A673 (cell line): ENCODE results near the gene SP6. TPM values are rescaled to one million over a fixed set of nuclear protein-coding genes. Genes with fewer than 3 reads are reported as not detected.

Experiments used
- BruUV-seq: library from RNA; stranded (reverse); fragments of 400-500 nt; replicated peaks from 2 replicates; lab custom pipeline; 2021; lab: Mats Ljungman, UMichigan
- CTCF ChIA-PET: fragments of 300-600 bp; sonication (Branson Sonifier 250); formaldehyde crosslinking; loops from one replicate; lab custom pipeline; 2022; ENCODE audit warnings: antibody characterized with exemption; lab: Charles Lee
- POLR2A ChIA-PET: fragments of 300-600 bp; sonication (Branson Sonifier 250); formaldehyde crosslinking; loops from one replicate; lab custom pipeline; 2022; ENCODE audit warnings: antibody characterized with exemption; ENCODE audit not compliant: low non-redundant PET; lab: Charles Lee
- DNase-seq: peaks from one replicate; pipeline ENCODE4 v3.0.0-alpha.2; 2015; ENCODE audit warnings: low spot score
- H3K27ac ChIP-seq: fragments of 200-600 bp; sonication (generic); 2 replicates; pipeline ENCODE4 v1.5.1; 2016; ENCODE audit warnings: mixed run types, low read depth, mild to moderate bottlenecking, mixed read lengths, antibody characterized with exemption, low read length; ENCODE audit not compliant: poor library complexity, severe bottlenecking
- H3K27me3 ChIP-seq: fragments of 200-600 bp; sonication (generic); replicated peaks from 2 replicates; pipeline ENCODE4 v1.6.1; 2017; ENCODE audit warnings: mixed run types, low read depth, mild to moderate bottlenecking, mixed read lengths, antibody characterized with exemption, low read length; ENCODE audit not compliant: insufficient read depth, poor library complexity
- H3K36me3 ChIP-seq: fragments of 200-600 bp; sonication (generic); 2 replicates; pipeline ENCODE4 v1.6.1; 2016; ENCODE audit warnings: mixed run types, mild to moderate bottlenecking, mixed read lengths, antibody characterized with exemption, low read length; ENCODE audit not compliant: insufficient read depth, poor library complexity, severe bottlenecking
- H3K4me1 ChIP-seq: fragments of 200-600 bp; sonication (generic); 2 replicates; pipeline ENCODE4 v1.6.1; 2017; ENCODE audit warnings: mixed run types, mild to moderate bottlenecking, mixed read lengths, antibody characterized with exemption, low read length; ENCODE audit not compliant: insufficient read depth, poor library complexity, severe bottlenecking
- H3K4me3 ChIP-seq: fragments of 200-600 bp; sonication (generic); 2 replicates; pipeline ENCODE4 v1.5.1; 2016; ENCODE audit warnings: low read depth, mixed run types, mild to moderate bottlenecking, mixed read lengths, low read length; ENCODE audit not compliant: poor library complexity, severe bottlenecking
- H3K9me3 ChIP-seq: fragments of 200-600 bp; sonication (generic); 2 replicates; pipeline ENCODE4 v1.6.1; 2016; ENCODE audit warnings: mixed run types, low read depth, mild to moderate bottlenecking, mixed read lengths, antibody characterized with exemption, low read length; ENCODE audit not compliant: poor library complexity, severe bottlenecking
- EZH2 ChIP-seq: fragments of 200-600 bp; sonication (generic); IDR thresholded peaks from 2 replicates; pipeline ENCODE4 v1.6.1; 2017; ENCODE audit warnings: borderline replicate concordance, low read depth, mild to moderate bottlenecking, mixed read lengths, antibody characterized with exemption, low read length; ENCODE audit not compliant: poor library complexity, severe bottlenecking
- intact Hi-C: fragments of 100-400 bp; cut with micrococcal nuclease; formaldehyde crosslinking; loops from one replicate; pipeline ENCODE4 v1.10.0; 2022; ENCODE audit not compliant: unreplicated experiment
- total RNA-seq: library from RNA; stranded (reverse); gene quantifications from 2 replicates; pipeline ENCODE4 v1.2.3, GENCODE V29; 2021
- TF ChIP-seq, protein P1 (sequence below): fragments of 300-800, 200-600 bp; sonication (generic); conservative IDR thresholded peaks from 2 replicates; pipeline ENCODE4 v1.5.1; 2017; ENCODE audit warnings: low read depth, mild to moderate bottlenecking, antibody characterized with exemption, low read length, moderate library complexity, mixed read lengths

Gene SP6
- total RNA-seq, 1 experiment from 2014 or later: 0.15 TPM

DNA sequence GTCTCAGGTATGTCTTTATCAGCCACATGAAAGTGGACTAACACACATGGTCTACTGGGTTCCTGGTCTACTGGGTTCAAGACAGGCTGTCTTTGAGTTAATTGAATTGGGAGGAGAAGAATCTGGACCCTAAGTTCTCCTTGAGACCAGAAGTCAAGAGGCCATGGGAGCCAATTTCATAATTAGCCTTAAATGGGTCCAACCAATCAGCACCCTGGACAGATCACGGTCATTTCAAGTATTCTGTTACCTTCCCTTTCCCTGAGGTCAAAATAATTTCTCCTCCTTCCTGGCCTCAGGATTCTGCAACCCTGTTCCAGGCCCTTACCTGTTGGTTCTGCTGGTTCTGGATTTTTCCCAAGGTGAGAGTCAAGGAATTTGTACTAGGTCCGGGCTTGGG lies 53.2 kb downstream of the SP6 start:
- POLR2A ChIA-PET: no interaction called here
- no peak for TF ChIP-seq EZH2
- TF ChIP-seq, protein P1, sequence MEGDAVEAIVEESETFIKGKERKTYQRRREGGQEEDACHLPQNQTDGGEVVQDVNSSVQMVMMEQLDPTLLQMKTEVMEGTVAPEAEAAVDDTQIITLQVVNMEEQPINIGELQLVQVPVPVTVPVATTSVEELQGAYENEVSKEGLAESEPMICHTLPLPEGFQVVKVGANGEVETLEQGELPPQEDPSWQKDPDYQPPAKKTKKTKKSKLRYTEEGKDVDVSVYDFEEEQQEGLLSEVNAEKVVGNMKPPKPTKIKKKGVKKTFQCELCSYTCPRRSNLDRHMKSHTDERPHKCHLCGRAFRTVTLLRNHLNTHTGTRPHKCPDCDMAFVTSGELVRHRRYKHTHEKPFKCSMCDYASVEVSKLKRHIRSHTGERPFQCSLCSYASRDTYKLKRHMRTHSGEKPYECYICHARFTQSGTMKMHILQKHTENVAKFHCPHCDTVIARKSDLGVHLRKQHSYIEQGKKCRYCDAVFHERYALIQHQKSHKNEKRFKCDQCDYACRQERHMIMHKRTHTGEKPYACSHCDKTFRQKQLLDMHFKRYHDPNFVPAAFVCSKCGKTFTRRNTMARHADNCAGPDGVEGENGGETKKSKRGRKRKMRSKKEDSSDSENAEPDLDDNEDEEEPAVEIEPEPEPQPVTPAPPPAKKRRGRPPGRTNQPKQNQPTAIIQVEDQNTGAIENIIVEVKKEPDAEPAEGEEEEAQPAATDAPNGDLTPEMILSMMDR: no peak
- peaks cover 6% of the 10 kb centered on the region for H3K27me3 ChIP-seq
- DNase-seq: no peak
- BruUV-seq: no TSS peak
- H3K9me3 ChIP-seq: no peaks in the 10 kb centered on the region
- intact Hi-C loops: no loop called here
- CTCF ChIA-PET: interaction anchor here (0.6 kb wide), 1 partner anchor 45 kb away, joined by 5 read pairs; no protein-coding TSS in a partner anchor
- H3K4me1 ChIP-seq: no peaks in the 10 kb centered on the region
- H3K36me3 ChIP-seq: no peaks in the 10 kb centered on the region
- no peak overlapping the region for H3K27ac ChIP-seq
- H3K4me3 ChIP-seq: no peak overlapping the region

Other genes with a start within 250 kb of the SP6 start
- gene KPNB1, start 201.2 kb downstream of the SP6 start, total RNA-seq: 429 and 452 TPM in 2 replicates
- gene TBKBP1, start 157.0 kb downstream of the SP6 start, total RNA-seq: 21.1 and 25.3 TPM in 2 replicates
- not detected in 2 replicates for gene TBX21, start 117.9 kb downstream of the SP6 start, total RNA-seq
- gene OSBPL7, start 29.4 kb downstream of the SP6 start, total RNA-seq: 9.1 TPM in 2 replicates
- 30.5 and 42.0 TPM in 2 replicates for gene MRPL10, start 19.6 kb downstream of the SP6 start, total RNA-seq
- 1.1 and 1.3 TPM in 2 replicates for gene LRRC46, start 19.5 kb downstream of the SP6 start, total RNA-seq
- 6.2 and 11.2 TPM in 2 replicates for gene SCRN2, start 9.9 kb downstream of the SP6 start, total RNA-seq
- 19.5 and 29.1 TPM in 2 replicates for gene SP2, start 45.1 kb upstream of the SP6 start, total RNA-seq
- gene PNPO, start 90.4 kb upstream of the SP6 start, total RNA-seq: 12.3 and 14.6 TPM in 2 replicates
- not detected in 2 replicates for gene PRR15L, start 106.7 kb upstream of the SP6 start, total RNA-seq
- 172 and 204 TPM in 2 replicates for gene CDK5RAP3, start 120.0 kb upstream of the SP6 start, total RNA-seq
- 2.3 TPM in 1 of 2 replicates, not detected in the other for gene COPZ2, start 186.6 kb upstream of the SP6 start, total RNA-seq
- gene NFE2L1, start 197.2 kb upstream of the SP6 start, total RNA-seq: 149 and 168 TPM in 2 replicates